ENCODE data around the gene TMEM219.
A peak's percentile ranks its signal among the peaks of the same experiment; 100 is the strongest.
"Not testable (repeated sequence)": the region's sequence is repeated elsewhere in the genome, so short reads cannot be mapped to it uniquely, and the experiment has no call there.

TMEM219 gene

DNA sequence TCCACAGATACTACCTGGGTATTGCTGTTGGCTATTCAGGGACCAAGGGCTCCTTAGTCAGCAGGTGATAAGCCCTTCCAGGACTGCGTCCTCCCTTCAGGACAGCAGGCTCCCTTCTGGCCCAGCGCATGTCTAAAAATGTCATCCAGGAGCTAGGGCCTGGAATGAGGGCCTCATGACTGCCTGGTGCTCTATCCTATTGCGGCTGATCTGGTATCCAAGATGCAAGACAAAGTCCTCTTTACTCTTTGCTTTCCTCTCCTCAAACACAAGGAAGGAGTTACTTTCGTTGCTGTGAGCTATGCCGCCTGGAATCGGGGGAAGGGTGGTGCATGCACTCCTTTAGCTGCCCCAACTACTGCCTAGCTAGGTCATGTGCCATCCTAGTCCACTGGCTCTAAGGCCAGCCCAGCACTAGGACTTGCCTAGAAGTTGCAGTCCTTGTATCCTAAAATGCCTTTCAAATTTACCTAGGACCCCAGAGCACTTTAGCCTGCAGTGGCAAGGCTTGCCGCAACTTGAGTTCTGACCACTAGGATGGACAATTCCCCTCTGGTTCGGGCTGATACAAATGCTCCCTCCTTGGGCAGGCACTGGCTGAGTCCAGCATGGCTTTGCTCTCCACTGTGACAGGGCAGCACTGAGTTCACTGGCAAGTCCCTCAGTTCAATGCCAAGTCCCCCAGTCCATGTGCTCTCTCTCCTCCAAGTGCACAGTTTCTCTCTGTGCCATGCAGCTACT lies 10.1 kb upstream of the TMEM219 start:
- no peak for DNase-seq

- no peak for DNase-seq
Observed at GRCh38 chr16:29958756-29959155, 3.1 kb upstream of the TMEM219 start.

DNA sequence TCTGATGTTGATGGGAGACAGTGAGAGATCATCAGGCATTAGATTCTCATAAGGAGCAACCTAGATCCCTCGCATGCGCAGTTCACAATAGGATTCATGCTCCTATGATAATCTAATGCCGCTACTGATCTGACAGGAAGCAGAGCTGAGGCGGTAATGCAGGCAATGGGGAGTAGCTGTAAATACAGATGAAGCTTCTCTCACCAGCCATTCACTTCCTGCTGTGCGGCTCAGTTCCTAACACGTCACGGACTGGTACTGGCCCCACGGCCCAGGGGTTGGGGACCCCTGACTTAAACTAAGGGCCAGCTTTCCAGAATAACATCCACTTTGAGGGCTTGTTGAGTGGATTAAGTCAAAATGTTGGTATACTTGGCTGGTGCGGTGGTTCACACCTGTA lies 2.6 kb upstream of the TMEM219 start:
- DNase-seq, result no peak

DNA sequence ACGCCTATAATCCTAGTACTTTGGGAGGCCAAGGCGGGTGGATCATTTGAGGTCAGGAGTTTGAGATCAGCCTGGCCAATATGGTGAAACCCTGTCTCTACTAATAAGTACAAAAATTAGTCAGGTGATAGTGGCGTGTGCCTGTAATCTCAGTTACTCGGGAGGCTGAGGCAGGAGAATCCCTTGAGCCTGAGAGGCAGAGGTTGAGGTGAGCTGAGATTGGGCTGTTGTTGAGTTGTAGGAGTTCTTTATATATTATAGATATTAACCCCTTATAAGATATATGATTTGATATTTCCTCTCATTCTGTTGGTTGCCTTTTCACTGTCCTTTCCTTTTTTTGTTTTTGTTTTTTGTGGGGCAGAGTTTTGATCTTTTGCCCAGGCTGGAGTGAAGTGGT lies 2.1 kb upstream of the TMEM219 start:
- not testable (repeated sequence) for DNase-seq

DNA sequence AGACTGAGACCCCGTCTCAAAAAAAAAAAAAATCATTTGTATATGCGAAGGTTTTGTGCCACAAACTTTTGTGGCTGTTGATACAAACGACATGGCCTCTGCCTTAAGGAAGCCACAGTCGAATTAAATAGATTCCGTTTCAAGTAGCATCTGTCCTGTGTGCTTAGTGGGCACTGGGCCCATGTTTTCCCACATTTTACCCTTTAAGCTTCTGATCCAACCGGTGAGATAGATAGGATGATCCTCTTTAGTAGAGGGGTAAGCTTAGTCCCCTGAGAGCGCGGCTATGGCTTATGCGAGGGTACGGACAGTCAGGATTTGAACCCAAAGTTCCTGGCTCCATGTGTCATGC lies 776 bp upstream of the TMEM219 start:
- DNase-seq, result no peak

DNA sequence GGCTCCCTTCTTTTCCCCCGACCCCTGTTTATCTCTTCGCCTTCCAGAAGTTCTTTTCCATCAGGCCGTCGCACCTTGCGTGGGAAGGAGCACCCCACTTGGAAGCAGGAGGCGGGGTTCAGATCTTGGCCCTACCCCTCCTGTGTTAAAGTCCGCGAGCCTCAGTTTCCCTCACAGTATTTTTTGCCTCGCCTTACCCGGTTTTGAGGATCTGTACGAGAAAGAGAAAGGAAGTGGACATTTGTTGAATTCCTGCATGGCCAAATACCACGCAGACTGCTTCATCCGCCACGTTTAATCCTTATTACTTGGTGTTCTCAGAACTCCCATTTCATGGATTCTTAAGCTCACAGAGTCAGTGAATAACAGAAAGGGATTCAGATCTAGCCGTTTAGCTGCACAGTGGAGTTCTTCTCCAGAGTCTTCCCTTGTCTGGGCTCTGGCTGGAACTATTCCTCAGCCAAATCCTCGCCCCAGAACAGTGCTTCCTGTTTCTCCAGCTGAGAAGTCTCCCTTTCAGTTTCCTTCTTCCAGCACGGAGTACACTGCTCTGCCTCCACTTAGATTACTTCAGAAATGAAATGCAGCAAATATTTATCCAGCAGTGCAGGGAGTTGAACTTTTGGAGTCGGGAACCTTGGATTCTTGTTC lies 590 bp downstream of the TMEM219 start:
- no peak for DNase-seq

DNA sequence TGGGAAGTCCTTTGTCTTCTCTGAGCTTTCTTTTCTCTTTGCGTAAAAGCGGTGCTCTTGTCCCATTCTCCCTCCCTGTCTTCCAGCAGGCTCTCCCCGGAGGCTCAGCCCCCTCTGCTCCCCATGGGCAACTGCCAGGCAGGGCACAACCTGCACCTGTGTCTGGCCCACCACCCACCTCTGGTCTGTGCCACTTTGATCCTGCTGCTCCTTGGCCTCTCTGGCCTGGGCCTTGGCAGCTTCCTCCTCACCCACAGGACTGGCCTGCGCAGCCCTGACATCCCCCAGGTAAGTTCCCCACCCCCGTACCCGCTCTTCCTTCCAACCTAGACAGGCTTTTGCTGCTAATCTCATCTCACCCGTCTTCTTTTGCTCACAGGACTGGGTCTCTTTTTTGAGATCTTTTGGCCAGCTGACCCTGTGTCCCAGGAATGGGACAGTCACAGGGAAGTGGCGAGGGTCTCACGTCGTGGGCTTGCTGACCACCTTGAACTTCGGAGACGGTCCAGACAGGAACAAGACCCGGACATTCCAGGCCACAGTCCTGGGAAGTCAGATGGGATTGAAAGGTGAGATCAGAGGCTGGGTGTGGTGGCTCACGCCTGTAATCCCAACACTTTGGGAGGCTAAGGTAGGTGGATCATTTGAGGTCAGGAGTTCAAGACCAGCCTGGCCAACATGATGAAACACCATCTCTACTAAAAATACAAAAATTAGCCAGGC lies 1.3 kb downstream of the TMEM219 start:
- no peak for DNase-seq

DNA sequence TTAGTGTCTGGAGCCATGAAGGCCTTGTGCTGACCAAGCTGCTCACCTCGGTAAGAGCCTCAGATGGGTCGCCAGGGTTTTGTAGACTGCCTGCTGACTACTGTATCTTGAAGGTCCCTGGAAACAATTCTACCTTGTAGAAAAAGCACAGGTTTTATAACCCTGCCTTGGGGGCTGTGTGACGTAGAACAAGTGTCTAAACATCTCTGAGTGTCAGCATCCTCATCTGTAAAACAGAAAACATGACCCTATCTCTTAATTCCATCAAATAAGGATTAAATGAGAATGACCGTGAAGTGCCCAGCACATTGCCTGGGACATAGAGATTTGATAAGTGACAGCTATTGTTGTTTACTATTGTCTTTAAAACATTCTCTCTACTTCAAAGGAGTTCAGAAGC lies 6.3 kb downstream of the TMEM219 start:
- no peak for DNase-seq

- no peak for DNase-seq
Observed at GRCh38 chr16:29971304-29971703, 9.4 kb downstream of the TMEM219 start.

GRCh38 chr16:29972500-29972899 lies 10.6 kb downstream of the TMEM219 start:
- no peak for DNase-seq

- DNase-seq, result no peak
Observed at GRCh38 chr16:29972992-29973383, 11.1 kb downstream of the TMEM219 start.

GRCh38 chr16:29973384-29974246 lies 11.7 kb downstream of the TMEM219 start, which contains the start of gene TAOK2:
TAOK2 (plus strand) TSS chr16:29973868; CDS start chr16:29977773, 3,905 bp downstream.
- peak; percentile 94 for DNase-seq

GRCh38 chr16:29974291-29975133 lies 12.6 kb downstream of the TMEM219 start:
- DNase-seq, result no peak

DNA sequence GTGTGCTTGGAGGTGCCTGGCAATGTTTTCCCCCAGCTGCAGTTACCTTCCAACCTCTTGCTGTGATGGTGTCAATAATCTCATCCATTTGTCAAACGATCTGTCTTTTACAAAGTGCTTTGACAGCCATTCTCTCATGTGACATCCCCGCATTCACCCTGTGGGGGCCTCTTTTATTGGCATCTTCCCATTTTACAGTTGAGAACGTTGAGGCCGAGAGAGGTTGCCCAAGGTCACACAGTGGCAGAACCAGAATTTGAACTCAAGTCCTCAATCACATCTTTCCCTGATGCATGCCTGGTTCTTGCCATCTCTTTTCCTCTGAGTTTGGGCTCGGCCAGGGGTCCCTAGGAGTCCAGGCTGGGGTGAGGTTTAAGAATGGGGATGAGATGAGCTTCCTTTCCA lies 13.3 kb downstream of the TMEM219 start:
- no peak for DNase-seq

GRCh38 chr16:29975811-29976511 lies 14.1 kb downstream of the TMEM219 start:
- no peak for DNase-seq

DNA sequence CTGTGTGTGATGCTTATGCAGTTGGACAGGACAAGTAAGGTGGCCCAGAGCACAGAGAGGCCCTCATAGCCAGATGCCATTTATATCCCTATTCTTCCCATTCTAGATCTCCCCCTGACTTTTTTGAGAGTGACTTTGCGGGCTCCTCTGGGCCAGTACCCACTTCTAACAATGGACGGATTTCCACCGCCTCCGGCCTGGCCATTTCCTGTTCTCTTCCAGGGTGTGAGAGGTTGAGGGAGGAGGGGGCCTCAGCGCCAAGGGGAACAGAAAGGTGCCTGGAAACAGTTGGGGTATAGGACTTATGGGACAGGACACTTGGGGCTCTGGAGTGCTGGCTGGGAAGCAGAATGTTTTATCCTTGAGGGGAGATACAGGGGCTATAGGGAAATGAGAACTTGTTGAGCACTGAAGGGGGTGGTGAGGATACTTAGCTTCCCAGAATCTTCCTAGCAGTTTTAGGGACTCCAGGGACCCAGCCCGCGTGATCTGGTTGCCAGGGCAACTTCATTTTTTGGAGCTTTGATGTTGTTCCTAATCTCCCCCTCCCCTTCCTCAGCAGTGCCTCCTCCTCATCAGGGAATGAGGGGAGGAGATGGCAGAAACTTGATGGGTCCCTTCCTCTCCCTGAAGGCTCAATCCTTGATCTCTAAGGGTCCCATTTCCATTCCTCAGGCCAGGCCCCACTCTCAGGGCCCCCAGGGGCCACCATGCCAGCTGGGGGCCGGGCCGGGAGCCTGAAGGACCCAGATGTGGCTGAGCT lies 15.4 kb downstream of the TMEM219 start:
- no peak for DNase-seq

- DNase-seq, result no peak
Observed at GRCh38 chr16:29978081-29978480, 16.2 kb downstream of the TMEM219 start.

GRCh38 chr16:29978564-29979270 lies 16.8 kb downstream of the TMEM219 start:
- DNase-seq, result no peak

GRCh38 chr16:29982560-29983419 lies 20.9 kb downstream of the TMEM219 start:
- DNase-seq, result no peak
